GM23338 (cell line): ENCODE measurements around the gene IDI2. TPM values are rescaled to one million over a fixed set of nuclear protein-coding genes. Genes with fewer than 3 reads are reported as not detected.
"Not testable (repeated sequence)": the region's sequence is repeated elsewhere in the genome, so short reads cannot be mapped to it uniquely, and the experiment has no call there.

Experiments used
- ATAC-seq: fragments of 200-7000 bp; cut with Tn5 transposase; 3 replicates; pipeline ENCODE4 v1.9.1; 2020
- DNase-seq: peaks from one replicate; pipeline ENCODE4 v3.0.0-alpha.2; 2015; ENCODE audit warnings: low spot score
- H2AFZ ChIP-seq: fragments of 200-600 bp; sonication (generic); 2 replicates; pipeline ENCODE4 v1.8.0; 2016; ENCODE audit warnings: antibody characterized with exemption, mild to moderate bottlenecking, moderate library complexity
- H3F3A ChIP-seq: fragments of 200-600 bp; sonication (generic); replicated peaks from 2 replicates; pipeline ENCODE4 v1.8.0; 2017; ENCODE audit warnings: antibody characterized with exemption, mixed run types, low read depth
- H3K27ac ChIP-seq: fragments of 200-600 bp; sonication (generic); 2 replicates; pipeline ENCODE4 v1.6.1; 2016; ENCODE audit warnings: low read depth
- H3K27me3 ChIP-seq: fragments of 200-600 bp; sonication (generic); 2 replicates; pipeline ENCODE4 v1.8.0; 2016; ENCODE audit warnings: mild to moderate bottlenecking, mixed run types, moderate library complexity; ENCODE audit not compliant: insufficient read depth
- H3K36me3 ChIP-seq: fragments of 200-600 bp; sonication (generic); 2 replicates; pipeline ENCODE4 v1.8.0; 2016; ENCODE audit warnings: mild to moderate bottlenecking; ENCODE audit not compliant: insufficient read depth
- H3K4me1 ChIP-seq: fragments of 200-600 bp; sonication (generic); 2 replicates; pipeline ENCODE4 v1.8.0; 2016; ENCODE audit warnings: mild to moderate bottlenecking, moderate library complexity; ENCODE audit not compliant: insufficient read depth
- H3K4me2 ChIP-seq: fragments of 200-600 bp; sonication (generic); 2 replicates; pipeline ENCODE4 v1.7.1; 2017; ENCODE audit warnings: mixed run types
- H3K4me3 ChIP-seq: fragments of 200-600 bp; sonication (generic); 2 replicates; pipeline ENCODE4 v1.6.1; 2016; ENCODE audit warnings: mixed run types
- H3K79me2 ChIP-seq: fragments of 200-600 bp; sonication (generic); replicated peaks from 2 replicates; pipeline ENCODE4 v1.8.0; 2017; ENCODE audit warnings: mild to moderate bottlenecking; ENCODE audit not compliant: insufficient read depth
- H3K9me2 ChIP-seq: fragments of 200-600 bp; sonication (generic); 2 replicates; pipeline ENCODE4 v1.8.0; 2017; ENCODE audit not compliant: insufficient read depth
- H4K20me1 ChIP-seq: fragments of 200-600 bp; sonication (generic); replicated peaks from 2 replicates; pipeline ENCODE4 v1.8.0; 2017; ENCODE audit warnings: mild to moderate bottlenecking; ENCODE audit not compliant: insufficient read depth
- H3K27ac Mint-ChIP-seq: 2 replicates; pipeline ENCODE4 v1.8.0; 2020; ENCODE audit warnings: inconsistent platforms, mild to moderate bottlenecking, moderate library complexity, mixed read lengths
- H3K27me3 Mint-ChIP-seq: 3 replicates; pipeline ENCODE4 v1.8.0; 2022; ENCODE audit warnings: low read depth, mild to moderate bottlenecking, moderate library complexity, mixed read lengths, inconsistent platforms; ENCODE audit not compliant: insufficient read depth, poor library complexity
- H3K36me3 Mint-ChIP-seq: 3 replicates; pipeline ENCODE4 v1.8.0; 2021; ENCODE audit warnings: low read depth, mild to moderate bottlenecking, inconsistent platforms, moderate library complexity, mixed read lengths
- H3K4me1 Mint-ChIP-seq: 3 replicates; pipeline ENCODE4 v1.8.0; 2020; ENCODE audit warnings: mild to moderate bottlenecking, inconsistent platforms, mixed read lengths
- H3K4me3 Mint-ChIP-seq: 3 replicates; pipeline ENCODE4 v1.8.0; 2021; ENCODE audit warnings: moderate library complexity, mild to moderate bottlenecking, inconsistent platforms, mixed read lengths
- H3K9me3 Mint-ChIP-seq: 3 replicates; pipeline ENCODE4 v1.8.0; 2020; ENCODE audit warnings: moderate library complexity, mild to moderate bottlenecking, inconsistent platforms, mixed read lengths
- CREB1 ChIP-seq: fragments of 250-450 bp; sonication (Bioruptor Pico); IDR thresholded peaks from 2 replicates; pipeline ENCODE4 v1.5.0; 2020; ENCODE audit warnings: low read depth, mild to moderate bottlenecking, moderate library complexity
- EZH2 ChIP-seq: fragments of 200-600 bp; sonication (generic); IDR thresholded peaks from one replicate; pipeline ENCODE4 v1.8.0; 2017; ENCODE audit warnings: antibody characterized with exemption, mild to moderate bottlenecking, low read depth; ENCODE audit not compliant: unreplicated experiment
- EZH2phosphoT487 ChIP-seq: fragments of 200-600 bp; sonication (generic); IDR thresholded peaks from one replicate; pipeline ENCODE4 v1.8.1; 2018; ENCODE audit warnings: antibody characterized with exemption; ENCODE audit not compliant: unreplicated experiment
- JUNB ChIP-seq: IDR thresholded peaks from one replicate; pipeline ENCODE4 v1.6.1; 2016; ENCODE audit warnings: antibody characterized with exemption; ENCODE audit not compliant: unreplicated experiment
- POLR2AphosphoS5 ChIP-seq: IDR thresholded peaks from 2 replicates; pipeline ENCODE4 v1.6.1; 2016; ENCODE audit warnings: antibody characterized with exemption, low read depth
- STAT1 ChIP-seq: IDR thresholded peaks from one replicate; pipeline ENCODE4 v1.6.1; 2016; ENCODE audit warnings: antibody characterized with exemption; ENCODE audit not compliant: unreplicated experiment
- ZNF462 ChIP-seq: fragments of 250-450 bp; sonication (Bioruptor Pico); IDR thresholded peaks from 2 replicates; pipeline ENCODE4 v1.5.0; 2020; ENCODE audit warnings: mild to moderate bottlenecking, moderate library complexity
- polyA plus RNA-seq: library from polyadenylated mRNA; unstranded; fragments of >200 nt; fragmentation: Nextera tagmentation; extraction: Ambion mirVana; gene quantifications from 2 replicates; pipeline ENCODE4 v1.2.1, GENCODE V29; 2016
- total RNA-seq: library from RNA; depleted of rRNA; stranded (reverse); fragments of >200 nt; shearing (Covaris generic); gene quantifications from 2 replicates; pipeline ENCODE4 v1.2.3, GENCODE V29; 2014
- TF ChIP-seq, protein P1 (sequence below), 2 experiments: fragments of 200-600 bp in 1 of 2; sonication (generic) in 1 of 2; conservative IDR thresholded peaks; 2 replicates each; pipeline versions ENCODE4 v1.5.1 to v1.6.1; 2016 to 2017; ENCODE audit warnings: antibody characterized with exemption in 2 of 2, low read depth in 2 of 2, mild to moderate bottlenecking in 2 of 2, moderate library complexity in 1 of 2
- TF ChIP-seq, protein P2 (sequence below): IDR thresholded peaks from one replicate; pipeline ENCODE4 v1.6.1; 2018; ENCODE audit warnings: antibody characterized with exemption; ENCODE audit not compliant: unreplicated experiment

The IDI2 gene
- total and polyA plus RNA-seq, 2 experiments from 2014 or later = not detected

DNA sequence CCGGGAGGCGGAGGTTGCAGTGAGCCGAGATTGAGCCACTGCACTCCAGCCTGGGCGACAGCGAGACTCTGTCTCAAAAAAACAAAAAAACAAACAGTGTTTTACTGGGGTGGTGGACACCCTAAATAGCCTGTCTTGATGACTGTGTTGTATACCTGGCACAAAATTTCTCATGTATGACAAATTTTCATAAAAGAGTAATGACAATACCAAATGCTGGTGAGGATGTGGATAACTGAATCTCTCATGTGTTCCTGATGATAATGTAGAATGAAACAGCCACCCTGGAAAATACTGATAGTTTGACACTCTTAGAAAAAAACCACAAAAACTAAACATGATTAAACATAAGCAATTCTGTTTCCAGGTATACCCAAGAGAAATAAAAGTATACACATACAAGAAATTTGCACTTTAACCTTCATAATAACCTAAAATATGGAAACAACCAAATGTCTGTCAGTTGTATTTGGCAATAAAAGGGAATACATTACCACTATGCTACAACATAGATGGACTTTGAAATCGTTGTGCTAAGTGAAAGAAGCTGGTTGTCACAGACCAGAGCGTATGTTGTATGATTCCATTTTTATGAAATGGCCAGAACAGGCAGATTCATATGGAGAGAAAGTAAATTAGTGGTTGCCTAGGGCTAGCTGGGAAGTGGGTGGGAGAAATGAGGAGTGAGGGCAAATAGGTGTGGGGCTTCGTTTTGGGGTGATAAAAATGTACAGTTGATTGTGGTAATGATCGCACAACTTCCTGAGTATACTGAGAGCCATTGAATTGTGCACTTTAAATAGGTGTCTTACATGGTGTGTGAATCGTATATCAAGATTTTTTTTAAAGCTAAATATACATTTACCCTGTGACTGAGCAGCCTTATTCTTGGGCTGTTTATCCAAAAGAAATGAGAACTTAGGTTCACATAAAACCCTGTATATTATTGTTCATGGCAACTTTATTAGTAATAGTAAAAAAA is 43.0 kb upstream of the IDI2 start (continued):
- no peak for TF ChIP-seq ZNF462 (CRISPR knock-in tag)
- TF ChIP-seq STAT1 = no peak
- TF ChIP-seq EZH2phosphoT487 = no peak
- TF ChIP-seq, protein P1, sequence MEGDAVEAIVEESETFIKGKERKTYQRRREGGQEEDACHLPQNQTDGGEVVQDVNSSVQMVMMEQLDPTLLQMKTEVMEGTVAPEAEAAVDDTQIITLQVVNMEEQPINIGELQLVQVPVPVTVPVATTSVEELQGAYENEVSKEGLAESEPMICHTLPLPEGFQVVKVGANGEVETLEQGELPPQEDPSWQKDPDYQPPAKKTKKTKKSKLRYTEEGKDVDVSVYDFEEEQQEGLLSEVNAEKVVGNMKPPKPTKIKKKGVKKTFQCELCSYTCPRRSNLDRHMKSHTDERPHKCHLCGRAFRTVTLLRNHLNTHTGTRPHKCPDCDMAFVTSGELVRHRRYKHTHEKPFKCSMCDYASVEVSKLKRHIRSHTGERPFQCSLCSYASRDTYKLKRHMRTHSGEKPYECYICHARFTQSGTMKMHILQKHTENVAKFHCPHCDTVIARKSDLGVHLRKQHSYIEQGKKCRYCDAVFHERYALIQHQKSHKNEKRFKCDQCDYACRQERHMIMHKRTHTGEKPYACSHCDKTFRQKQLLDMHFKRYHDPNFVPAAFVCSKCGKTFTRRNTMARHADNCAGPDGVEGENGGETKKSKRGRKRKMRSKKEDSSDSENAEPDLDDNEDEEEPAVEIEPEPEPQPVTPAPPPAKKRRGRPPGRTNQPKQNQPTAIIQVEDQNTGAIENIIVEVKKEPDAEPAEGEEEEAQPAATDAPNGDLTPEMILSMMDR (conservative IDR thresholded peaks at IDR 0.05; ENCODE audit: low read depth in 2 of 2) = no peak
- no peak for TF ChIP-seq POLR2AphosphoS5
- TF ChIP-seq CREB1 (CRISPR knock-in tag) = no peak
- TF ChIP-seq EZH2 = no peak
- TF ChIP-seq, protein P2, sequence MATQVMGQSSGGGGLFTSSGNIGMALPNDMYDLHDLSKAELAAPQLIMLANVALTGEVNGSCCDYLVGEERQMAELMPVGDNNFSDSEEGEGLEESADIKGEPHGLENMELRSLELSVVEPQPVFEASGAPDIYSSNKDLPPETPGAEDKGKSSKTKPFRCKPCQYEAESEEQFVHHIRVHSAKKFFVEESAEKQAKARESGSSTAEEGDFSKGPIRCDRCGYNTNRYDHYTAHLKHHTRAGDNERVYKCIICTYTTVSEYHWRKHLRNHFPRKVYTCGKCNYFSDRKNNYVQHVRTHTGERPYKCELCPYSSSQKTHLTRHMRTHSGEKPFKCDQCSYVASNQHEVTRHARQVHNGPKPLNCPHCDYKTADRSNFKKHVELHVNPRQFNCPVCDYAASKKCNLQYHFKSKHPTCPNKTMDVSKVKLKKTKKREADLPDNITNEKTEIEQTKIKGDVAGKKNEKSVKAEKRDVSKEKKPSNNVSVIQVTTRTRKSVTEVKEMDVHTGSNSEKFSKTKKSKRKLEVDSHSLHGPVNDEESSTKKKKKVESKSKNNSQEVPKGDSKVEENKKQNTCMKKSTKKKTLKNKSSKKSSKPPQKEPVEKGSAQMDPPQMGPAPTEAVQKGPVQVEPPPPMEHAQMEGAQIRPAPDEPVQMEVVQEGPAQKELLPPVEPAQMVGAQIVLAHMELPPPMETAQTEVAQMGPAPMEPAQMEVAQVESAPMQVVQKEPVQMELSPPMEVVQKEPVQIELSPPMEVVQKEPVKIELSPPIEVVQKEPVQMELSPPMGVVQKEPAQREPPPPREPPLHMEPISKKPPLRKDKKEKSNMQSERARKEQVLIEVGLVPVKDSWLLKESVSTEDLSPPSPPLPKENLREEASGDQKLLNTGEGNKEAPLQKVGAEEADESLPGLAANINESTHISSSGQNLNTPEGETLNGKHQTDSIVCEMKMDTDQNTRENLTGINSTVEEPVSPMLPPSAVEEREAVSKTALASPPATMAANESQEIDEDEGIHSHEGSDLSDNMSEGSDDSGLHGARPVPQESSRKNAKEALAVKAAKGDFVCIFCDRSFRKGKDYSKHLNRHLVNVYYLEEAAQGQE = no peak
- no peak for TF ChIP-seq JUNB

- ATAC-seq, H3K27me3 Mint-ChIP-seq, H3K4me1 Mint-ChIP-seq, H3K27ac Mint-ChIP-seq, H3K36me3 Mint-ChIP-seq, H3K4me3 Mint-ChIP-seq, H3K4me2 ChIP-seq, H3F3A ChIP-seq, H3K9me3 Mint-ChIP-seq, DNase-seq, H3K4me3 ChIP-seq, H3K27me3 ChIP-seq, H3K4me1 ChIP-seq, H4K20me1 ChIP-seq, H3K36me3 ChIP-seq, H3K9me2 ChIP-seq, H2AFZ ChIP-seq, H3K27ac ChIP-seq: not testable (repeated sequence)
- H3K79me2 ChIP-seq = peaks cover 25% of the 10 kb centered on the region
Measured at GRCh38 chr10:1066734-1067133, 41.1 kb upstream of the IDI2 start.
